PC-9 (cell line): ENCODE data around the gene TMPRSS9. TPM values are rescaled to one million over a fixed set of nuclear protein-coding genes. Genes with fewer than 3 reads are reported as not detected.

Experiments used
- BruUV-seq: library from RNA; stranded (reverse); fragments of 400-500 nt; replicated peaks from 2 replicates; lab custom pipeline; 2021; lab: Mats Ljungman, UMichigan
- CTCF ChIA-PET: fragments of 300-600 bp; sonication (Branson Sonifier 250); formaldehyde crosslinking; loops from one replicate; lab custom pipeline; 2022; ENCODE audit warnings: antibody characterized with exemption; lab: Charles Lee
- POLR2A ChIA-PET: fragments of 300-600 bp; sonication (Branson Sonifier 250); formaldehyde crosslinking; loops from one replicate; lab custom pipeline; 2022; ENCODE audit warnings: antibody characterized with exemption; ENCODE audit not compliant: unreplicated experiment; lab: Charles Lee
- DNase-seq, 2 experiments: peaks; one replicate each; pipeline versions ENCODE4 v3.0.0 to v3.0.0-alpha.2; 2015 to 2022; ENCODE audit warnings: mixed read lengths in 1 of 2
- H2AFZ ChIP-seq: fragments of 200-600 bp; sonication (generic); 2 replicates; pipeline ENCODE4 v1.8.1; 2017; ENCODE audit warnings: antibody characterized with exemption
- H3F3A ChIP-seq: fragments of 200-600 bp; sonication (generic); 2 replicates; pipeline ENCODE4 v1.8.1; 2017; ENCODE audit warnings: antibody characterized with exemption, mild to moderate bottlenecking, low read depth; ENCODE audit not compliant: insufficient read depth
- H3K27ac ChIP-seq: fragments of 200-600 bp; sonication (generic); 2 replicates; pipeline ENCODE4 v1.6.1; 2016; ENCODE audit warnings: mixed run types
- H3K27me3 ChIP-seq: fragments of 200-600 bp; sonication (generic); 2 replicates; pipeline ENCODE4 v1.6.1; 2016; ENCODE audit warnings: low read depth, mixed run types; ENCODE audit not compliant: insufficient read depth
- H3K36me3 ChIP-seq: fragments of 200-600 bp; sonication (generic); 2 replicates; pipeline ENCODE4 v1.6.1; 2016; ENCODE audit warnings: low read depth, mixed run types
- H3K4me1 ChIP-seq: fragments of 200-600 bp; sonication (generic); replicated peaks from 2 replicates; pipeline ENCODE4 v1.6.1; 2016; ENCODE audit warnings: mixed run types; ENCODE audit not compliant: insufficient read depth
- H3K4me2 ChIP-seq: fragments of 200-600 bp; sonication (generic); 2 replicates; pipeline ENCODE4 v1.6.1; 2017; ENCODE audit warnings: mixed run types
- H3K4me3 ChIP-seq: fragments of 200-600 bp; sonication (generic); 2 replicates; pipeline ENCODE4 v1.6.1; 2016; ENCODE audit warnings: mixed run types
- H3K79me2 ChIP-seq: fragments of 200-600 bp; sonication (generic); 2 replicates; pipeline ENCODE4 v1.6.1; 2017; ENCODE audit warnings: low read depth, mixed run types
- H3K9me2 ChIP-seq: fragments of 200-600 bp; sonication (generic); 2 replicates; pipeline ENCODE4 v1.8.1; 2017; ENCODE audit warnings: mild to moderate bottlenecking; ENCODE audit not compliant: insufficient read depth
- H3K9me3 ChIP-seq: fragments of 200-600 bp; sonication (generic); 2 replicates; pipeline ENCODE4 v1.8.1; 2016; ENCODE audit warnings: low read depth; ENCODE audit not compliant: insufficient read depth
- H4K20me1 ChIP-seq: fragments of 200-600 bp; sonication (generic); 2 replicates; pipeline ENCODE4 v1.8.1; 2017; ENCODE audit not compliant: insufficient read depth
- EZH2 ChIP-seq: fragments of 200-600 bp; sonication (generic); IDR thresholded peaks from 2 replicates; pipeline ENCODE4 v1.8.0; 2017; ENCODE audit warnings: antibody characterized with exemption, low read depth
- intact Hi-C: fragments of 100-400 bp; cut with micrococcal nuclease; formaldehyde crosslinking; loops from one replicate; pipeline ENCODE4 v1.10.0; 2022; ENCODE audit not compliant: unreplicated experiment
- total RNA-seq: library from RNA; stranded (reverse); gene quantifications from 2 replicates; pipeline ENCODE4 v1.2.3, GENCODE V29; 2021
- TF ChIP-seq, protein P1 (sequence below): fragments of 200-600 bp; sonication (generic); conservative IDR thresholded peaks from 2 replicates; pipeline ENCODE4 v1.6.1; 2017; ENCODE audit warnings: mixed run types, antibody characterized with exemption, mild to moderate bottlenecking, moderate library complexity

The TMPRSS9 gene
- total RNA-seq, 1 experiment from 2014 or later: 0.20 TPM

DNA sequence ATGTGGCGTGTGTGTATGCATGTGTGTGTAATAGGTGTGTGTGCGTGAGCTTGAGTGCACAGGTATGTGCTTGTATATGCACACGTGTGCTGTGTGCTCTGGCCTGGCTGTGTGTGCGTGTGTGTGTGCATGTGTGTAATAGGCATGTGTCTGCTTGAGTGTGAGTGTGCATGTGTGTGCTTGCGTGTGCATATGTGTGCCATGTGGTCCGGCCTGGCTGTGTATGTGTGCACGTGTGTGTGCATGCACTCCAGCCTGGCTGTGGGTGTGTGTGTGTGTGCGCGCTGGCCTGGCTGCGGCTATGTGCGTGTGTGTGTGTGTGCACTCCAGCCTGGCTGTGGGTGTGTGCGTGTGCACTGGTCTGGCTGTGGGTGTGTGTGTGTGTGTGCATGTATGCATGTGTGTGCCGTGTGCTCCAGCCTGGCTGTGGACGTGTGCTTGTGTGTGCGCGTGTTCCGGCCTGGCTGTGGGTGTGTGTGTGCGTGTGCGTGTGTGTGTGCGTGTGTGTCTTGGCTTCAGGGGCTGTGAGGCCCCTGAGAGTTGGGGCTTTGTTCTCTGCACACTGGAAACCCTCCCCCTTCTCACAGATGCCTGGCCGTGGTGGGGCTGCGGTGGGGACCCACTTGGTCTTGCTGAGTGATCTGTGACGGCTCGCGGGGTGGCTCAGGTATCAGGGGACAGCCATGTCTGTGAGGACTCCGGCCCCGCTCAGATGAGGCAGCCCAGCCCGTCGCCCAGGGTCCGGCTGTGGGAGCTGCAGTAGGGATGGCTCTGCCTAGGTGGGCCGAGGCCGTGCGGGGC lies 23.3 kb upstream of the TMPRSS9 start:
- peaks cover 15% of the 10 kb centered on the region; the same call in 1 of the 2 replicates for H3F3A ChIP-seq
- TF ChIP-seq, protein P1, sequence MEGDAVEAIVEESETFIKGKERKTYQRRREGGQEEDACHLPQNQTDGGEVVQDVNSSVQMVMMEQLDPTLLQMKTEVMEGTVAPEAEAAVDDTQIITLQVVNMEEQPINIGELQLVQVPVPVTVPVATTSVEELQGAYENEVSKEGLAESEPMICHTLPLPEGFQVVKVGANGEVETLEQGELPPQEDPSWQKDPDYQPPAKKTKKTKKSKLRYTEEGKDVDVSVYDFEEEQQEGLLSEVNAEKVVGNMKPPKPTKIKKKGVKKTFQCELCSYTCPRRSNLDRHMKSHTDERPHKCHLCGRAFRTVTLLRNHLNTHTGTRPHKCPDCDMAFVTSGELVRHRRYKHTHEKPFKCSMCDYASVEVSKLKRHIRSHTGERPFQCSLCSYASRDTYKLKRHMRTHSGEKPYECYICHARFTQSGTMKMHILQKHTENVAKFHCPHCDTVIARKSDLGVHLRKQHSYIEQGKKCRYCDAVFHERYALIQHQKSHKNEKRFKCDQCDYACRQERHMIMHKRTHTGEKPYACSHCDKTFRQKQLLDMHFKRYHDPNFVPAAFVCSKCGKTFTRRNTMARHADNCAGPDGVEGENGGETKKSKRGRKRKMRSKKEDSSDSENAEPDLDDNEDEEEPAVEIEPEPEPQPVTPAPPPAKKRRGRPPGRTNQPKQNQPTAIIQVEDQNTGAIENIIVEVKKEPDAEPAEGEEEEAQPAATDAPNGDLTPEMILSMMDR: no peak
- TF ChIP-seq EZH2: no peak
- intact Hi-C loops: no loop called here
- H3K27me3 ChIP-seq: no peaks in the 10 kb centered on the region
- H3K4me3 ChIP-seq: no peak overlapping the region
- ChIA-PET POLR2A (no interaction called here), CTCF (no interaction called here)
- no peaks in the 10 kb centered on the region for H3K4me1 ChIP-seq
- H2AFZ ChIP-seq: no peak overlapping the region
- no peaks in the 10 kb centered on the region for H3K9me3 ChIP-seq
- H3K9me2 ChIP-seq: no peaks in the 10 kb centered on the region
- DNase-seq: no peak
- H3K4me2 ChIP-seq: no peak overlapping the region
- no peaks in the 10 kb centered on the region for H4K20me1 ChIP-seq
- BruUV-seq: no TSS peak
- H3K27ac ChIP-seq: no peak overlapping the region
- peaks cover 9% of the 10 kb centered on the region; the same call in 1 of the 2 replicates for H3K79me2 ChIP-seq
- H3K36me3 ChIP-seq: no peaks in the 10 kb centered on the region

DNA sequence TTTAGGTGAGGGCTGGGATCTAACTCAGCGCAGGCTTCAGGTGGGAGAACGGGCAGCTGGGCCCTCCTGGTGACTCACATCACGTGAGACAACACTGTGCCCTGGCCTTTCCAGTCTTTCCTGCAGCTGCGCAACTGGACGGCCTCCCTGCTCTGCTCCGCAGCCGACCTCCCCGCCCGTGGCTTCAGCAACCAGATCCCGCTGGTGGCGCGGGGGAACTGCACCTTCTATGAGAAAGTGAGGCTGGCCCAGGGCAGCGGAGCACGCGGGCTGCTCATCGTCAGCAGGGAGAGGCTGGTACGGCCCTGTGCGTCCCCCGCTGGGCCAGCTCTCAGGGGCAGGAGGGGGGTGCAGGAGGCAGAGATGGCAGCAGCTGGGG lies 22.7 kb upstream of the TMPRSS9 start:
- Histone ChIP-seq H3K4me2 (no peak overlapping the region), H3K4me1 (no peaks in the 10 kb centered on the region), H3K27me3 (no peaks in the 10 kb centered on the region), H4K20me1 (no peaks in the 10 kb centered on the region), H3K27ac (no peak overlapping the region), H3K9me3 (no peaks in the 10 kb centered on the region), H3F3A (peaks cover 15% of the 10 kb centered on the region; the same call in 1 of the 2 replicates), H3K4me3 (no peak overlapping the region), H3K79me2 (0 out of 2 replicates have a peak, but pooled peaks cover 3% of the 10 kb centered on the region), H3K9me2 (no peaks in the 10 kb centered on the region), H2AFZ (no peak overlapping the region), H3K36me3 (no peaks in the 10 kb centered on the region)
- intact Hi-C loops: no loop called here
- CTCF ChIA-PET: no interaction called here
- BruUV-seq: no TSS peak
- no peak for DNase-seq
- POLR2A ChIA-PET: no interaction called here
- no peak for TF ChIP-seq EZH2
- TF ChIP-seq, protein P1: no peak

DNA sequence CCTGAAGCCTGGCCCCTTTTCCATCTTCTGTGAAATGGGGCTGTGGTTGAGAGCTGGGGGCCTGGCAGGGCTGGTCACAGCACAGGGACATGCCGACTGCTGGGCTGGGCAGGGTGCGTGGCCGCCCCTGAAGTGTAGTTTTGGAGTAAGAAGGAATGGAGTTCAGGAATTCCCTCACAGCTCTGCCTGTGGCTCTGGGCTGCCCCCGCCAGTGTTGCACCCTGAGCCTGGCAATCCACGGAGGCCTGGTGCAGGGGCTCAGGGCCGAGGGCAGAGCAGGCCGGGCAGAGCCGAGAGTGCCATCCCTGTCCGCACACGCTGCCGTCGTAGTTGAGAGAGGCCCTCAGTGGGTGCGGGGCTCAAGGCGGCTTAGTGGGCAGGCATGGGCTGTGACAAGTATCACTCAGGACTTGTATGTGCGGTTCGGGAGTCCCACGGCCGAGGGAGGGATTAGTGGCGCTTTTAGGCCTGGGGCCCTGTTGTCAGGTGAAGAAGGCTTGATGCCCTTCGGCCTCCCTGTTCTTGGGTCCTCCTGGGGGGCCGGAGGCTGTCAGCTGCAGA lies 21.9 kb upstream of the TMPRSS9 start:
- H3K27ac ChIP-seq: no peak overlapping the region
- no peaks in the 10 kb centered on the region for H4K20me1 ChIP-seq
- TF ChIP-seq EZH2: no peak
- TF ChIP-seq, protein P1: no peak
- no peaks in the 10 kb centered on the region for H3K9me2 ChIP-seq
- peaks cover 15% of the 10 kb centered on the region; the same call in 1 of the 2 replicates for H3F3A ChIP-seq
- ChIA-PET CTCF (no interaction called here), POLR2A (interaction anchor here (0.6 kb wide), 1 partner anchor 10 kb away, joined by 4 read pairs; the partner anchor contains the start of genes LSM7 and SPPL2B)
- no peak for DNase-seq
- H3K9me3 ChIP-seq: no peaks in the 10 kb centered on the region
- intact Hi-C loops: no loop called here
- H3K27me3 ChIP-seq: no peaks in the 10 kb centered on the region
- BruUV-seq: no TSS peak
- H3K79me2 ChIP-seq: no peaks in the 10 kb centered on the region
- H3K4me3 ChIP-seq: no peak overlapping the region
- no peak overlapping the region for H2AFZ ChIP-seq
- no peak overlapping the region for H3K4me2 ChIP-seq
- no peaks in the 10 kb centered on the region for H3K4me1 ChIP-seq
- no peaks in the 10 kb centered on the region for H3K36me3 ChIP-seq
